Brain microvascular endothelial cell (primary cell): ENCODE measurements around the gene TSR3.

Experiments used
- DNase-seq: peaks from one replicate; pipeline ENCODE4 v3.0.0-alpha.2; 2020
- H3K27ac ChIP-seq: fragments of 250-450 bp; sonication (Bioruptor Pico); 2 replicates; pipeline ENCODE4 v1.5.1; 2020; ENCODE audit warnings: mild to moderate bottlenecking, moderate library complexity
- H3K27me3 ChIP-seq: fragments of 250-450 bp; sonication (Bioruptor Pico); replicated peaks from 2 replicates; pipeline ENCODE4 v1.5.1; 2020; ENCODE audit warnings: mild to moderate bottlenecking
- H3K36me3 ChIP-seq: fragments of 250-450 bp; sonication (Bioruptor Pico); replicated peaks from 2 replicates; pipeline ENCODE4 v1.5.1; 2020; ENCODE audit warnings: mild to moderate bottlenecking
- H3K4me3 ChIP-seq: 2 replicates; pipeline ENCODE4 v1.5.1; 2011; ENCODE audit warnings: low read depth, mild to moderate bottlenecking, control low read depth, low read length, moderate library complexity
- CTCF ChIP-seq: IDR thresholded peaks from 2 replicates; pipeline ENCODE4 v1.5.1; 2011; ENCODE audit warnings: low read depth, mild to moderate bottlenecking, moderate library complexity, low read length, control low read depth, inconsistent platforms; ENCODE audit errors: missing control alignments
- in situ Hi-C: cut with HindIII; loops from 2 replicates; pipeline ENCODE4 v1.10.0; 2017; ENCODE audit warnings: low sequenced_read_pairs, low pct_ligation_motif_present

The TSR3 gene

GRCh38 chr16:1395444-1396031, 43.9 kb upstream of the TSR3 start:
- no peak for DNase-seq
- Histone ChIP-seq H3K4me3 (no peak overlapping the region), H3K27me3 (no peaks in the 10 kb centered on the region), H3K36me3 (no peaks in the 10 kb centered on the region), H3K27ac (no peak overlapping the region)
- in situ Hi-C loops, result no loop called here
- TF ChIP-seq CTCF, result no peak

DNA sequence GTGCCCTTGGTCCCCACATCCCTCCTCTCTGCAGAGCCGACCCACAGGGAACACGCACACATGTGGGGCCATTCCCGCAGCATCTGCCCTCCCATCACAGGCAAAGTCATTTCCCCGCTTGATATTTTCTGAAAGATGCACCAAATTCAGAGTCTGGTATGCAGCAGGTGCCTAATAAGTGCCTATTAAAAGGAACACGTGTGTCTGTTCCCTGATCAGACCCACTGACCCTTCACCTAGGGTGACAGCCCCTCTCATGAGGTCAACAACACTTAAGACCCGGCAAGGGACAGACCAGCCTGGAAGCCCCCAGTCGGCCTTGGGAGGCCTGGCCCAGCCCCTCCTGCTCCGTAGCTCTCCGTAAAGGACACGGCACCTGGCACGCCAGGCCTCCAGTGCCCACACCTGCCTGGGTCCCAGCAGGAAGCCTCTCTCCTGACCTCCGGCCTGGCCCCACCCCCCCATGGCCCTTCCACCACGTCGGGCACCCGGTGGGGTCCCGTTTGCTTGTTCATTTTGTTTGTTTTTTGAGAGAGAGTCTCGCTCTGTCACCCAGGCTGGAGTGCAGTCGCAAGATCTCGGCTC, 42.8 kb upstream of the TSR3 start:
- DNase-seq, result no peak
- no peaks in the 10 kb centered on the region for H3K36me3 ChIP-seq

GRCh38 chr16:1393613-1394176, 42.0 kb upstream of the TSR3 start:
- H3K4me3 ChIP-seq, result no peak overlapping the region
- H3K36me3 ChIP-seq, result no peaks in the 10 kb centered on the region
- in situ Hi-C loops, result no loop called here
- no peak for DNase-seq
- H3K27me3 ChIP-seq, result no peaks in the 10 kb centered on the region
- no peak for TF ChIP-seq CTCF
- H3K27ac ChIP-seq, result no peak overlapping the region

More for the DNA sequence above, 42.8 kb upstream of the TSR3 start:
- H3K27me3 ChIP-seq, result no peaks in the 10 kb centered on the region
- H3K4me3 ChIP-seq, result no peak overlapping the region
- no peak overlapping the region for H3K27ac ChIP-seq
- TF ChIP-seq CTCF, result no peak
- in situ Hi-C loops, result no loop called here

- H3K36me3 ChIP-seq, result no peaks in the 10 kb centered on the region
- no peaks in the 10 kb centered on the region for H3K27me3 ChIP-seq
- TF ChIP-seq CTCF, result no peak
- H3K27ac ChIP-seq, result no peak overlapping the region
- H3K4me3 ChIP-seq, result no peak overlapping the region
- DNase-seq, result no peak
- in situ Hi-C loops, result no loop called here
Measured at GRCh38 chr16:1392826-1393225, 41.1 kb upstream of the TSR3 start.

GRCh38 chr16:1390239-1390779, 38.6 kb upstream of the TSR3 start:
- no peak for TF ChIP-seq CTCF
- DNase-seq, result no peak
- Histone ChIP-seq H3K4me3 (no peak overlapping the region), H3K27me3 (no peaks in the 10 kb centered on the region), H3K36me3 (no peaks in the 10 kb centered on the region), H3K27ac (no peak overlapping the region)
- in situ Hi-C loops, result no loop called here
